ENCODE results near the gene MRAP2. TPM values are rescaled to one million over a fixed set of nuclear protein-coding genes. Genes with fewer than 3 reads are reported as not detected.

MRAP2 gene
- total RNA-seq, 4 donors from 2014 or later: 0.33 to 1.5 (median 0.50) TPM; not detected in 1

GRCh38 chr6:83998021-83998584, 35.5 kb upstream of the MRAP2 start:
- DNase-seq: no peak
- H3K4me3 ChIP-seq (replicated peaks in 1 of 3): no peak overlapping the region
- intact Hi-C loops (cut with DNase I): no loop called here
- no peaks in the 10 kb centered on the region for H3K27me3 ChIP-seq
- no peak overlapping the region for H3K27ac ChIP-seq
- no peaks in the 10 kb centered on the region for H3K36me3 ChIP-seq
- no peaks in the 10 kb centered on the region for H3K4me1 ChIP-seq
- TF ChIP-seq, protein P1, sequence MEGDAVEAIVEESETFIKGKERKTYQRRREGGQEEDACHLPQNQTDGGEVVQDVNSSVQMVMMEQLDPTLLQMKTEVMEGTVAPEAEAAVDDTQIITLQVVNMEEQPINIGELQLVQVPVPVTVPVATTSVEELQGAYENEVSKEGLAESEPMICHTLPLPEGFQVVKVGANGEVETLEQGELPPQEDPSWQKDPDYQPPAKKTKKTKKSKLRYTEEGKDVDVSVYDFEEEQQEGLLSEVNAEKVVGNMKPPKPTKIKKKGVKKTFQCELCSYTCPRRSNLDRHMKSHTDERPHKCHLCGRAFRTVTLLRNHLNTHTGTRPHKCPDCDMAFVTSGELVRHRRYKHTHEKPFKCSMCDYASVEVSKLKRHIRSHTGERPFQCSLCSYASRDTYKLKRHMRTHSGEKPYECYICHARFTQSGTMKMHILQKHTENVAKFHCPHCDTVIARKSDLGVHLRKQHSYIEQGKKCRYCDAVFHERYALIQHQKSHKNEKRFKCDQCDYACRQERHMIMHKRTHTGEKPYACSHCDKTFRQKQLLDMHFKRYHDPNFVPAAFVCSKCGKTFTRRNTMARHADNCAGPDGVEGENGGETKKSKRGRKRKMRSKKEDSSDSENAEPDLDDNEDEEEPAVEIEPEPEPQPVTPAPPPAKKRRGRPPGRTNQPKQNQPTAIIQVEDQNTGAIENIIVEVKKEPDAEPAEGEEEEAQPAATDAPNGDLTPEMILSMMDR (IDR thresholded peaks at IDR 0.05): no peak
- no peak for TF ChIP-seq POLR2A (IDR thresholded peaks at IDR 0.05)
- H3K9me3 ChIP-seq: no peaks in the 10 kb centered on the region

DNA sequence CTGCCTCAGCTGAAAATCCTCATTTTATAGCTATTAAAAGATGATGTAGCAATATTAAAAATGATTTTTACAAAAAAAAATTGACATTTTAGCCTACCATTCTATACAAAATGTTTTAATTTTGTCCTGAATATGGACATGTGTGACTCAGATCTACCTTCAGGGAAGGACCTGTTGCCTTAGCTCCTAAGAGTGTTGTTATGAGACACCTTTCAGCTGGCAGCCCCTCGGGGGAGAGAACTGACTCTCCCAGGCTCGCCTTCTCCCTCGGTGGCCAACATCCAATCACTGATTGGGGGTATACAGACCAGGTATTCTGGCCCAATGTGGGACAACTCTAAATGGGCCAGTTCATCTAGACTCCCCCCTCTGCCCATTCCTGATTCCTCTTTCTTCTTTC, 32.5 kb upstream of the MRAP2 start:
- 77 to 78% methylated on average over 3 of the region's 3 CpGs for WGBS, 2 donors
- intact Hi-C loops (cut with DNase I): no loop called here
- DNase-seq: no peak
- Histone ChIP-seq H3K27ac (no peak overlapping the region), H3K4me3 (replicated peaks in 1 of 3) (no peak overlapping the region), H3K9me3 (no peaks in the 10 kb centered on the region), H3K4me1 (no peaks in the 10 kb centered on the region), H3K27me3 (no peaks in the 10 kb centered on the region), H3K36me3 (no peaks in the 10 kb centered on the region)
- TF ChIP-seq POLR2A (IDR thresholded peaks at IDR 0.05): no peak
- TF ChIP-seq, protein P1 (IDR thresholded peaks at IDR 0.05): no peak

- 59 to 60% methylated on average over 2 of the region's 2 CpGs for WGBS, 2 donors
- H3K9me3 ChIP-seq: no peaks in the 10 kb centered on the region
- TF ChIP-seq POLR2A (IDR thresholded peaks at IDR 0.05): no peak
- TF ChIP-seq, protein P1 (IDR thresholded peaks at IDR 0.05): no peak
- H3K4me3 ChIP-seq (replicated peaks in 1 of 3): no peak overlapping the region
- no peaks in the 10 kb centered on the region for H3K36me3 ChIP-seq
- no peak overlapping the region for H3K27ac ChIP-seq
- no peak for DNase-seq
- H3K4me1 ChIP-seq: no peaks in the 10 kb centered on the region
- no peaks in the 10 kb centered on the region for H3K27me3 ChIP-seq
- intact Hi-C loops (cut with DNase I): no loop called here
Measured at GRCh38 chr6:84002226-84002625, 31.3 kb upstream of the MRAP2 start.

- no peak overlapping the region for H3K4me3 ChIP-seq (replicated peaks in 1 of 3)
- 43 to 73% methylated on average over 1 of the region's 1 CpG for WGBS, 2 donors
- no peaks in the 10 kb centered on the region for H3K27me3 ChIP-seq
- no peak for DNase-seq
- H3K4me1 ChIP-seq: no peaks in the 10 kb centered on the region
- H3K9me3 ChIP-seq: no peaks in the 10 kb centered on the region
- intact Hi-C loops (cut with DNase I): no loop called here
- H3K27ac ChIP-seq: no peak overlapping the region
- TF ChIP-seq POLR2A (IDR thresholded peaks at IDR 0.05): no peak
- TF ChIP-seq, protein P1 (IDR thresholded peaks at IDR 0.05): no peak
- H3K36me3 ChIP-seq: no peaks in the 10 kb centered on the region
Measured at GRCh38 chr6:84003131-84003530, 30.4 kb upstream of the MRAP2 start.

- no peak for DNase-seq
- 86% methylated on average over 4 of the region's 4 CpGs for WGBS, 2 donors
Measured at GRCh38 chr6:84003654-84004053, 29.9 kb upstream of the MRAP2 start.

More at GRCh38 chr6:84003654-84004053, 29.9 kb upstream of the MRAP2 start:
- Histone ChIP-seq H3K36me3 (no peaks in the 10 kb centered on the region), H3K27me3 (no peaks in the 10 kb centered on the region), H3K4me1 (no peaks in the 10 kb centered on the region), H3K4me3 (replicated peaks in 1 of 3) (no peak overlapping the region), H3K9me3 (no peaks in the 10 kb centered on the region), H3K27ac (no peak overlapping the region)
- intact Hi-C loops (cut with DNase I): no loop called here
- no peak for TF ChIP-seq POLR2A (IDR thresholded peaks at IDR 0.05)
- TF ChIP-seq, protein P1 (IDR thresholded peaks at IDR 0.05): no peak
